OCI-LY7 (cell line): ENCODE data around the gene TMEM238. TPM values are rescaled to one million over a fixed set of nuclear protein-coding genes. Genes with fewer than 3 reads are reported as not detected.
A peak's percentile ranks its signal among the peaks of the same experiment; 100 is the strongest.

Experiments
- BruUV-seq: library from RNA; stranded (reverse); fragments of 400-500 nt; replicated peaks from 2 replicates; lab custom pipeline; 2021; lab: Mats Ljungman, UMichigan
- CTCF ChIA-PET: fragments of 300-600 bp; sonication (Branson Sonifier 250); formaldehyde crosslinking; loops from one replicate; lab custom pipeline; 2022; ENCODE audit warnings: antibody characterized with exemption; ENCODE audit not compliant: unreplicated experiment; lab: Charles Lee
- POLR2A ChIA-PET: fragments of 300-600 bp; sonication (Branson Sonifier 250); formaldehyde crosslinking; loops from one replicate; lab custom pipeline; 2022; ENCODE audit warnings: antibody characterized with exemption; lab: Charles Lee
- DNase-seq: peaks from one replicate; pipeline ENCODE4 v3.0.0-alpha.2; 2015; ENCODE audit warnings: low spot score
- H2AFZ ChIP-seq: fragments of 200-600 bp; sonication (generic), shearing (Covaris generic); 2 replicates; pipeline ENCODE4 v1.6.1; 2014; ENCODE audit warnings: mild to moderate bottlenecking, antibody characterized with exemption, low read length, moderate library complexity
- H3K27ac ChIP-seq: fragments of 200-600 bp; sonication (generic); 2 replicates; pipeline ENCODE4 v1.5.1; 2014; ENCODE audit warnings: mixed run types, low read depth, mild to moderate bottlenecking, moderate library complexity, low read length, inconsistent platforms; ENCODE audit not compliant: poor library complexity, severe bottlenecking
- H3K36me3 ChIP-seq: fragments of 200-600 bp; sonication (generic); 2 replicates; pipeline ENCODE4 v1.6.1; 2014; ENCODE audit warnings: mild to moderate bottlenecking, antibody characterized with exemption, low read length, moderate library complexity, mixed read lengths; ENCODE audit not compliant: insufficient read depth
- H3K4me1 ChIP-seq: fragments of 200-600 bp; sonication (generic); 2 replicates; pipeline ENCODE4 v1.5.1; 2014; ENCODE audit warnings: mild to moderate bottlenecking, low read length; ENCODE audit not compliant: insufficient read depth, poor library complexity, severe bottlenecking
- H3K4me2 ChIP-seq: fragments of 200-600 bp; sonication (generic); 2 replicates; pipeline ENCODE4 v1.6.1; 2014; ENCODE audit warnings: mild to moderate bottlenecking, low read length
- H3K4me3 ChIP-seq: fragments of 200-600 bp; sonication (generic); 2 replicates; pipeline ENCODE4 v1.5.1; 2014; ENCODE audit warnings: mild to moderate bottlenecking, low read depth, low read length; ENCODE audit not compliant: poor library complexity, severe bottlenecking
- H3K79me2 ChIP-seq: fragments of 200-600 bp; sonication (generic); 2 replicates; pipeline ENCODE4 v1.6.1; 2016; ENCODE audit warnings: low read depth, mild to moderate bottlenecking, low read length, moderate library complexity, mixed read lengths; ENCODE audit not compliant: insufficient read depth
- H3K9me2 ChIP-seq: fragments of 200-600 bp; sonication (generic); 2 replicates; pipeline ENCODE4 v1.6.1; 2016; ENCODE audit warnings: mild to moderate bottlenecking, low read length, mixed read lengths; ENCODE audit not compliant: insufficient read depth
- H3K9me3 ChIP-seq: fragments of 200-600 bp; sonication (generic); 2 replicates; pipeline ENCODE4 v1.6.1; 2014; ENCODE audit warnings: mild to moderate bottlenecking, mixed run types, low read length, mixed read lengths
- H4K20me1 ChIP-seq: fragments of 200-600 bp; sonication (generic); 2 replicates; pipeline ENCODE4 v1.6.1; 2014; ENCODE audit warnings: mild to moderate bottlenecking, antibody characterized with exemption, low read length, moderate library complexity, mixed read lengths; ENCODE audit not compliant: insufficient read depth
- EZH2phosphoT487 ChIP-seq: fragments of 200-600 bp; sonication (generic); IDR thresholded peaks from 2 replicates; pipeline ENCODE4 v1.6.1; 2018; ENCODE audit warnings: low read depth, borderline replicate concordance, mild to moderate bottlenecking, mixed run types, antibody characterized with exemption, low read length, moderate library complexity, mixed read lengths
- intact Hi-C: fragments of 100-400 bp; cut with micrococcal nuclease; formaldehyde crosslinking; loops from one replicate; pipeline ENCODE4 v1.10.0; 2022; ENCODE audit not compliant: unreplicated experiment
- total RNA-seq, 2 experiments: library from RNA; depleted of rRNA in 1 of 2; stranded (reverse); fragments of >200 nt in 1 of 2; shearing (Covaris generic) in 1 of 2; gene quantifications; 2 replicates each; pipeline ENCODE4 v1.2.3, GENCODE V29; 2014 to 2022
- TF ChIP-seq, protein P1 (sequence below): fragments of 200-600 bp; sonication (generic); conservative IDR thresholded peaks from 2 replicates; pipeline ENCODE4 v1.5.1; 2014; ENCODE audit warnings: mild to moderate bottlenecking, antibody characterized with exemption, low read length, moderate library complexity, mixed read lengths

Gene TMEM238
- total RNA-seq, 2 experiments from 2014 or later: 2.7 to 6.5 TPM

DNA sequence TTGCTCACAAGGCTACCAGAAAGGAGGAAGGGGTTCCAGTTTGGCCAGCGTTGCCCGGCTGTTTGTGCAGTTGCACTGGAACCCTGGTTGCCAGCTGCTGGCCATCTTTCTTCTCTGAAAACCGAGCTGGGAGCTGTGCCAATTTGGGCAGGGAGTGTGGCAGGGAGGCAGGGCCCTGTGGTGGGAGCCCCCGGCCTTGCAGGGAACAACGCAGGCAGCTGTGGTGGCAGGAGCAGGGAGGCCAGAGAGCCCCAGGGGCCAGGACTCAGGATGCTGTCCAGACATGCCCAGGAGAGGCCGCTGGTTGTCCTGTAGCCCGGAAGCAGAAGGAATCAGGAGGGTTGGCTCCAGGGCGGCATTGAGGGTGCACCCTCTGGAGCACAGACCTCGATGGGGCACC, 39.6 kb downstream of the TMEM238 start:
- Histone ChIP-seq H4K20me1 (no peaks in the 10 kb centered on the region), H3K4me3 (no peak overlapping the region), H3K4me1 (peaks cover 18% of the 10 kb centered on the region), H3K9me2 (no peaks in the 10 kb centered on the region), H2AFZ (no peak overlapping the region), H3K36me3 (no peaks in the 10 kb centered on the region), H3K79me2 (no peaks in the 10 kb centered on the region), H3K9me3 (no peaks in the 10 kb centered on the region), H3K27ac (no peak overlapping the region), H3K4me2 (no peak overlapping the region)
- TF ChIP-seq, protein P1, sequence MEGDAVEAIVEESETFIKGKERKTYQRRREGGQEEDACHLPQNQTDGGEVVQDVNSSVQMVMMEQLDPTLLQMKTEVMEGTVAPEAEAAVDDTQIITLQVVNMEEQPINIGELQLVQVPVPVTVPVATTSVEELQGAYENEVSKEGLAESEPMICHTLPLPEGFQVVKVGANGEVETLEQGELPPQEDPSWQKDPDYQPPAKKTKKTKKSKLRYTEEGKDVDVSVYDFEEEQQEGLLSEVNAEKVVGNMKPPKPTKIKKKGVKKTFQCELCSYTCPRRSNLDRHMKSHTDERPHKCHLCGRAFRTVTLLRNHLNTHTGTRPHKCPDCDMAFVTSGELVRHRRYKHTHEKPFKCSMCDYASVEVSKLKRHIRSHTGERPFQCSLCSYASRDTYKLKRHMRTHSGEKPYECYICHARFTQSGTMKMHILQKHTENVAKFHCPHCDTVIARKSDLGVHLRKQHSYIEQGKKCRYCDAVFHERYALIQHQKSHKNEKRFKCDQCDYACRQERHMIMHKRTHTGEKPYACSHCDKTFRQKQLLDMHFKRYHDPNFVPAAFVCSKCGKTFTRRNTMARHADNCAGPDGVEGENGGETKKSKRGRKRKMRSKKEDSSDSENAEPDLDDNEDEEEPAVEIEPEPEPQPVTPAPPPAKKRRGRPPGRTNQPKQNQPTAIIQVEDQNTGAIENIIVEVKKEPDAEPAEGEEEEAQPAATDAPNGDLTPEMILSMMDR: no peak
- TF ChIP-seq EZH2phosphoT487: no peak
- DNase-seq: no peak
- ChIA-PET CTCF (no interaction called here), POLR2A (interaction anchor here (0.7 kb wide), 1 partner anchor 42 kb away, joined by 3 read pairs; no protein-coding TSS in a partner anchor)
- BruUV-seq: no TSS peak
- intact Hi-C loops: no loop called here

DNA sequence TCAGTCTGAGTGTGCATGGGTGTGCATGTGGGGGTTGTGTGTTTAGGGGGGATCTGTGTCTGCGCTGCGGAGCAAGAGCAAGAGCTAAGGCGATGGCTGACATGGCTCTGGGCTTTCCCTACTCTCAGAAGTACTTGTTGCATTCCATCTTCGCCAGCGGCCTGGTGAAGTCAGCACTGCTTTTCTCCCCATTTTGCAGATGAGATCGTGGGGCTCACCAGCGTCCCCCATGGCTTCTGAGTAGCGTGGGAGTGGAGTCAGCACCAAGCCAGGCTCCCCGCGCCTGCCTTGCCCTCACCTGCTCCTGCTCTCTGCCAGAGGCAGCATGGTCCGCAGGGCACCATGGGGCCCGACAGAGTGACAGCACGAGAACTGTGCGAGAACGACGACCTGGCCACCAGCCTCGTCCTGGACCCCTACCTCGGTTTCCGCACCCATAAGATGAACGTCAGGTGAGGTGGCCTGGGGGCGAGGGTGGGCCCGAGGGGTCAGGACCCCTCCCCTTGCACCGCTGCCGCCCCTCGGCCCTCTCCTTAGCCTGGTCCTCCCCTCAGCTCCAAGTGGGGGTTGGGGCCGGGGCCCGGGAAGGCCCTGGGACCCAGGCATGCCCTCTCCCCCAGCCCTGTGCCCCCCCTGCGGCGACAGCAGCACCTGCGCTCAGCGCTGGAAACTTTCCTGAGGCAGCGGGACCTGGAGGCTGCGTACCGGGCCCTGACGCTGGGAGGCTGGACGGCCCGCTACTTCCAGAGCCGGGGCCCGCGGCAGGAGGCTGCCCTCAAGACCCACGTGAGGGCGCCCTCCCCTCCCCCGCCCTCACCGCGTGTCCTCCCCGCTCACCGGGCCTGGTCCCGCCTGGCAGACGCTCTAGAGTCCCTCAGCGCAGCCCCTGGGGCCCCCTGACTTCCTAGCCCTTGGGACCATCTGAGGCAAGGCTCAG, 42.2 kb downstream of the TMEM238 start:
- Histone ChIP-seq H3K4me2 (peak overlapping the region; percentile 99), H3K9me3 (no peaks in the 10 kb centered on the region), H4K20me1 (no peaks in the 10 kb centered on the region), H3K36me3 (no peaks in the 10 kb centered on the region), H3K4me3 (peak overlapping the region; percentile 89), H2AFZ (no peak overlapping the region), H3K9me2 (no peaks in the 10 kb centered on the region), H3K79me2 (no peaks in the 10 kb centered on the region), H3K27ac (no peak overlapping the region), H3K4me1 (peaks cover 28% of the 10 kb centered on the region)
- ChIA-PET POLR2A (no interaction called here), CTCF (no interaction called here)
- no TSS peak for BruUV-seq
- DNase-seq: no peak
- intact Hi-C loops: loop anchor here (1.0 kb wide), 1 partner anchor 83 kb away; the partner anchor contains the start of gene PPP6R1
- no peak for TF ChIP-seq EZH2phosphoT487
- TF ChIP-seq, protein P1: no peak

DNA sequence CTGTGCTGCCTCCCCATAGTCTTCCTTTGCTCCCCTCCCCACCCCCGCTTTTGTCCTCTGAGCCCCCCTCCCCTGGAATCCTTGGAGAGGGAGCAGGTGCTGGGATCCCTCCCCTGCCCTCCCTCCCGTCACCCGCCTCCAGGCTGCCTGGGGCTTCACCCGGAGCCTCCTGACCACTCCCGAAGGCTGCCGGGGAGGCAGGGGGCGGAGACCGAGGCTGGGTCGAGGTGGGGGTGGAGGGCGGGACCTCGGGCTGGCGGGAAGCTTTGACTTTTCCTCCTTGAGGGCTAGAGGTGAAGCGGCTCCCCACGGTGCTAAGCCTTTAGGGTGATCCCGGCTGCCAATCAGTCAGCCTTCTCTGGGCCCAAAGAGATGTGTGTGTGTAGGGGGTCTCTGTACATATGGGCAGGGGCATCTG, 42.9 kb downstream of the TMEM238 start:
- H3K4me3 ChIP-seq: peak overlapping the region; percentile 89
- no peaks in the 10 kb centered on the region for H4K20me1 ChIP-seq
- DNase-seq: peak; percentile 55
- no peak overlapping the region for H2AFZ ChIP-seq
- no peaks in the 10 kb centered on the region for H3K9me2 ChIP-seq
- BruUV-seq: no TSS peak
- no peaks in the 10 kb centered on the region for H3K79me2 ChIP-seq
- H3K4me1 ChIP-seq: peaks cover 28% of the 10 kb centered on the region
- H3K9me3 ChIP-seq: no peaks in the 10 kb centered on the region
- peak overlapping the region; percentile 99 for H3K4me2 ChIP-seq
- ChIA-PET POLR2A (interaction anchor here (0.6 kb wide), 1 partner anchor 12 kb away, joined by 5 read pairs; no protein-coding TSS in a partner anchor), CTCF (no interaction called here)
- no peak overlapping the region for H3K27ac ChIP-seq
- H3K36me3 ChIP-seq: no peaks in the 10 kb centered on the region
- no peak for TF ChIP-seq EZH2phosphoT487
- intact Hi-C loops: loop anchor here (1.0 kb wide), 1 partner anchor 82 kb away; the partner anchor contains the start of gene PPP6R1
